Neutrophil (primary cell): ENCODE results near the gene FRMD7.

Experiments
- H3K27ac ChIP-seq: fragments of 200-600 bp; sonication (generic); 2 replicates; pipeline ENCODE4 v1.5.1; 2016; ENCODE audit warnings: mild to moderate bottlenecking, moderate library complexity
- H3K27me3 ChIP-seq: fragments of 200-600 bp; sonication (generic); 2 replicates; pipeline ENCODE4 v1.6.0; 2016; ENCODE audit warnings: mild to moderate bottlenecking
- H3K36me3 ChIP-seq: fragments of 200-600 bp; sonication (generic); 2 replicates; pipeline ENCODE4 v1.5.1; 2017
- H3K4me1 ChIP-seq, 2 experiments: fragments of 200-600 bp in 1 of 2; sonication (generic) in 1 of 2; 1 replicate in 1 of 2; 2 replicates in 1 of 2; pipeline versions ENCODE4 v1.5.1 to v1.6.1; 2013 to 2016; ENCODE audit warnings: low read depth in 1 of 2, low read length in 1 of 2, mild to moderate bottlenecking in 1 of 2, moderate library complexity in 1 of 2; ENCODE audit not compliant: control insufficient read depth in 1 of 2, insufficient read depth in 1 of 2
- H3K4me3 ChIP-seq, 2 experiments: fragments of 200-600 bp in 1 of 2; sonication (generic) in 1 of 2; 1 replicate in 1 of 2; 2 replicates in 1 of 2; pipeline ENCODE4 v1.5.1; 2013 to 2016; ENCODE audit warnings: low read depth in 1 of 2, low read length in 1 of 2, mild to moderate bottlenecking in 1 of 2, moderate library complexity in 1 of 2
- H3K9me3 ChIP-seq: fragments of 200-600 bp; sonication (generic); 2 replicates; pipeline ENCODE4 v1.5.1; 2016
- TF ChIP-seq, protein P1 (sequence below): fragments of 200-600 bp; sonication (generic); IDR thresholded peaks from 2 replicates; pipeline ENCODE4 v1.5.1; 2016; ENCODE audit warnings: antibody characterized with exemption

FRMD7 gene

DNA sequence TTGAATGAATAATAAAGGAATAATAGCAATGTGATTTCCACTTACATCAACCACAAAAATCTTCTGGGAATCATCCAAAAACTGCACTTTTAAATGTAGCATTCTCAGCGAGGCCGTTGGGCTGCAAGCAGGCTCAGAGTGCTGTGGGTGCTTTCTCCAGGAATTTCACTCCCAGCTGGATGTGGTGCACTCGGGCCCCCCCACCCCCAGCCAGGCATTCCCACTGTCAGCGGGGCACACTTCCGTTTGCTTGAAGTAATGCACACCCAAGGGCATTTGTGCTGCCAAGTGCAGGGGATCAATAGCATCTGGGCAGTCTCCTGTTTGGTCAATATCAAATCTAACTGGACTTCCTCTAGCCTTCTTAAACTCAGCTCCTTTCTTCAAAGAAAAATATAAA, at the start of gene FRMD7:
FRMD7 (minus strand) TSS at position 278 of the 400 bp plus-strand sequence; CDS start at position 102, 176 bp downstream.
- TF ChIP-seq, protein P1, sequence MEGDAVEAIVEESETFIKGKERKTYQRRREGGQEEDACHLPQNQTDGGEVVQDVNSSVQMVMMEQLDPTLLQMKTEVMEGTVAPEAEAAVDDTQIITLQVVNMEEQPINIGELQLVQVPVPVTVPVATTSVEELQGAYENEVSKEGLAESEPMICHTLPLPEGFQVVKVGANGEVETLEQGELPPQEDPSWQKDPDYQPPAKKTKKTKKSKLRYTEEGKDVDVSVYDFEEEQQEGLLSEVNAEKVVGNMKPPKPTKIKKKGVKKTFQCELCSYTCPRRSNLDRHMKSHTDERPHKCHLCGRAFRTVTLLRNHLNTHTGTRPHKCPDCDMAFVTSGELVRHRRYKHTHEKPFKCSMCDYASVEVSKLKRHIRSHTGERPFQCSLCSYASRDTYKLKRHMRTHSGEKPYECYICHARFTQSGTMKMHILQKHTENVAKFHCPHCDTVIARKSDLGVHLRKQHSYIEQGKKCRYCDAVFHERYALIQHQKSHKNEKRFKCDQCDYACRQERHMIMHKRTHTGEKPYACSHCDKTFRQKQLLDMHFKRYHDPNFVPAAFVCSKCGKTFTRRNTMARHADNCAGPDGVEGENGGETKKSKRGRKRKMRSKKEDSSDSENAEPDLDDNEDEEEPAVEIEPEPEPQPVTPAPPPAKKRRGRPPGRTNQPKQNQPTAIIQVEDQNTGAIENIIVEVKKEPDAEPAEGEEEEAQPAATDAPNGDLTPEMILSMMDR, result no peak
- Histone ChIP-seq H3K9me3 (no peaks in the 10 kb centered on the region), H3K4me1 (no peaks in the 10 kb centered on the region)

GRCh38 chrX:132173647-132174046, 45.8 kb upstream of the FRMD7 start:
- Histone ChIP-seq H3K9me3 (no peaks in the 10 kb centered on the region), H3K4me1 (no peaks in the 10 kb centered on the region), H3K4me3 (no peak overlapping the region), H3K27me3 (no peaks in the 10 kb centered on the region), H3K36me3 (no peaks in the 10 kb centered on the region), H3K27ac (no peak overlapping the region)
- TF ChIP-seq, protein P1, result no peak

More for the DNA sequence above, at the start of gene FRMD7:
- Histone ChIP-seq H3K4me3 (no peak within 1 kb of the TSS), H3K27ac (no peak within 1 kb of the TSS), H3K27me3 (no peaks in the 10 kb centered on the region), H3K36me3 (no peaks in the 10 kb centered on the region)

- Histone ChIP-seq H3K4me3 (no peak overlapping the region), H3K27ac (no peak overlapping the region), H3K36me3 (no peaks in the 10 kb centered on the region), H3K9me3 (no peaks in the 10 kb centered on the region), H3K4me1 (no peaks in the 10 kb centered on the region), H3K27me3 (no peaks in the 10 kb centered on the region)
- TF ChIP-seq, protein P1, result no peak
Measured at GRCh38 chrX:132171881-132172280, 44.1 kb upstream of the FRMD7 start.

GRCh38 chrX:132171478-132171877, 43.7 kb upstream of the FRMD7 start:
- no peaks in the 10 kb centered on the region for H3K4me1 ChIP-seq
- no peaks in the 10 kb centered on the region for H3K36me3 ChIP-seq
- no peaks in the 10 kb centered on the region for H3K27me3 ChIP-seq
- TF ChIP-seq, protein P1, result no peak
- H3K4me3 ChIP-seq, result no peak overlapping the region
- H3K9me3 ChIP-seq, result no peaks in the 10 kb centered on the region
- H3K27ac ChIP-seq, result no peak overlapping the region

- Histone ChIP-seq H3K9me3 (no peaks in the 10 kb centered on the region), H3K27me3 (no peaks in the 10 kb centered on the region), H3K4me1 (no peaks in the 10 kb centered on the region), H3K27ac (no peak overlapping the region), H3K36me3 (no peaks in the 10 kb centered on the region), H3K4me3 (no peak overlapping the region)
- TF ChIP-seq, protein P1, result no peak
Measured at GRCh38 chrX:132169554-132169953, 41.7 kb upstream of the FRMD7 start.

- Histone ChIP-seq H3K4me3 (no peak overlapping the region), H3K9me3 (no peaks in the 10 kb centered on the region), H3K4me1 (no peaks in the 10 kb centered on the region), H3K27me3 (no peaks in the 10 kb centered on the region), H3K36me3 (no peaks in the 10 kb centered on the region), H3K27ac (no peak overlapping the region)
- TF ChIP-seq, protein P1, result no peak
Measured at GRCh38 chrX:132165651-132166050, 37.8 kb upstream of the FRMD7 start.
